SU-DHL-6 (cell line): Measurements from ENCODE around the gene PCDHGB3.
"Not testable (repeated sequence)": the region's sequence is repeated elsewhere in the genome, so short reads cannot be mapped to it uniquely, and the experiment has no call there.

Experiments
- H2AFZ ChIP-seq: fragments of 200-600 bp; sonication (generic); 2 replicates; pipeline ENCODE4 v1.6.1; 2014; ENCODE audit warnings: low read depth, mild to moderate bottlenecking, moderate library complexity, mixed read lengths, antibody characterized with exemption, low read length; ENCODE audit not compliant: severe bottlenecking
- H3F3A ChIP-seq: fragments of 200-600 bp; shearing (Covaris generic); 2 replicates; pipeline ENCODE4 v1.6.0; 2016; ENCODE audit warnings: antibody characterized with exemption, mild to moderate bottlenecking; ENCODE audit not compliant: insufficient read depth
- H3K27ac ChIP-seq: fragments of 200-600 bp; sonication (generic); 2 replicates; pipeline ENCODE4 v1.5.1; 2016; ENCODE audit warnings: low read depth, mild to moderate bottlenecking, low read length, moderate library complexity, mixed read lengths
- H3K27me3 ChIP-seq: fragments of 200-600 bp; sonication (generic), shearing (Covaris generic); 2 replicates; pipeline ENCODE4 v1.6.0; 2014; ENCODE audit warnings: mild to moderate bottlenecking, low read length
- H3K36me3 ChIP-seq: fragments of 200-600 bp; sonication (generic); 2 replicates; pipeline ENCODE4 v1.6.1; 2014; ENCODE audit warnings: mild to moderate bottlenecking, low read length, mixed read lengths
- H3K4me2 ChIP-seq: fragments of 300-600, 200-600 bp; shearing (Covaris generic), sonication (generic); 2 replicates; pipeline ENCODE4 v1.6.0; 2014; ENCODE audit warnings: low read length, low read depth, mild to moderate bottlenecking; ENCODE audit not compliant: poor library complexity, severe bottlenecking
- H3K4me3 ChIP-seq: fragments of 200-600 bp; sonication (generic); 2 replicates; pipeline ENCODE4 v1.5.1; 2014; ENCODE audit warnings: antibody characterized with exemption, low read length, mild to moderate bottlenecking, mixed read lengths; ENCODE audit not compliant: insufficient read depth, poor library complexity, severe bottlenecking
- H3K79me2 ChIP-seq: fragments of 200-600 bp; sonication (generic); 2 replicates; pipeline ENCODE4 v1.6.1; 2014; ENCODE audit warnings: mild to moderate bottlenecking, low read length, moderate library complexity; ENCODE audit not compliant: insufficient read depth
- H3K9ac ChIP-seq: fragments of 200-600 bp; sonication (generic); 2 replicates; pipeline ENCODE4 v1.7.0; 2014; ENCODE audit warnings: mild to moderate bottlenecking, low read length
- H3K9me2 ChIP-seq: fragments of 200-600 bp; sonication (generic); replicated peaks from 2 replicates; pipeline ENCODE4 v1.6.1; 2014; ENCODE audit warnings: low read length; ENCODE audit not compliant: insufficient read depth
- H3K9me3 ChIP-seq: fragments of 200-600 bp; sonication (generic); 2 replicates; pipeline ENCODE4 v1.6.1; 2014; ENCODE audit warnings: low read length, mixed read lengths; ENCODE audit not compliant: insufficient read depth
- H4K20me1 ChIP-seq: fragments of 200-600 bp; sonication (generic); 2 replicates; pipeline ENCODE4 v1.6.1; 2014; ENCODE audit warnings: low read depth, mild to moderate bottlenecking, antibody characterized with exemption, low read length, moderate library complexity, mixed read lengths
- CTCF ChIP-seq: fragments of 200-600 bp; sonication (generic); IDR thresholded peaks from one replicate; pipeline ENCODE4 v1.5.1; 2017; ENCODE audit warnings: antibody characterized with exemption, mild to moderate bottlenecking, low read length, moderate library complexity; ENCODE audit not compliant: insufficient read depth, poor library complexity, severe bottlenecking
- EZH2phosphoT487 ChIP-seq: fragments of 200-600 bp; sonication (generic), shearing (Covaris generic); conservative IDR thresholded peaks from 2 replicates; pipeline ENCODE4 v1.6.1; 2018; ENCODE audit warnings: mild to moderate bottlenecking, antibody characterized with exemption, low read length, moderate library complexity, mixed read lengths

The PCDHGB3 gene

GRCh38 chr5:141411575-141411974 is 41.5 kb downstream of the PCDHGB3 start:
- TF ChIP-seq CTCF: no peak
- no peak for TF ChIP-seq EZH2phosphoT487
- Histone ChIP-seq H3K9me3 (peaks cover 26% of the 10 kb centered on the region; the same call in 1 of the 2 replicates), H3K4me2 (no peak overlapping the region), H3K36me3 (peaks cover 7% of the 10 kb centered on the region), H3F3A (0 out of 2 replicates have a peak, but pooled peaks cover 5% of the 10 kb centered on the region), H3K79me2 (0 out of 2 replicates have a peak, but pooled peaks cover 3% of the 10 kb centered on the region), H2AFZ (no peak overlapping the region), H3K27me3 (no peaks in the 10 kb centered on the region), H3K9me2 (no peaks in the 10 kb centered on the region), H3K9ac (no peak overlapping the region), H4K20me1 (no peaks in the 10 kb centered on the region), H3K4me3 (no peak overlapping the region), H3K27ac (no peak overlapping the region)

DNA sequence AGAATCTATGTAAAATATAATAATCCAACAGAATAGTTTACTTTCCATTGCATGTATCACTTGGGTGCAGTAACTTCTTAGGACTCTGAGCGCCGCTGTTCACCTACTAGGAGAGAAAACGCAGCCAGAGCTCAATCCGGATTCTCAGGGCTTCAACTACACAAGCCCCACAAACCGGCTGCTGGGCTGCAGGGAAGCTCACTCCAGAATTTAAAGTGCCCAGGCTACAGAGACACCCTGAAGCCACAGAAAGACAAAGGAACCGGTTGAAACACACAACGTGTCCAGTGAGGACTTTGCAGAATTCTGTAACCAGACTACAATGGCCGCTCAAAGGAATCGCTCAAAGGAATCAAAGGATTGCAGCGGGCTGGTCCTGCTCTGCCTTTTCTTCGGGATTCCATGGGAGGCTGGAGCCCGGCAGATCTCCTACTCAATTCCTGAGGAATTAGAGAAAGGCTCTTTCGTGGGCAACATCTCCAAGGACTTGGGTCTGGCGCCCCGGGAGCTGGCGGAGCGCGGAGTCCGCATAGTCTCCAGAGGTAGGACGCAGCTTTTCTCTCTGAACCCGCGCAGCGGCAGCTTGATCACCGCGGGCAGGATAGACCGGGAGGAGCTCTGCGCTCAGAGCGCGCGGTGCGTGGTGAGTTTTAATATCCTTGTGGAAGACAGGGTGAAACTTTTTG is 43.0 kb downstream of the PCDHGB3 start, which contains the start of gene PCDHGA10:
TSS of gene PCDHGA10 (plus strand) at position 134 of the 686 bp plus-strand sequence. CDS start at position 323, 189 bp downstream.
- peaks cover 15% of the 10 kb centered on the region; the same call in 1 of the 2 replicates for H3K9me3 ChIP-seq
- no peak within 1 kb of the TSS for H3K9ac ChIP-seq
- no peaks in the 10 kb centered on the region for H3K36me3 ChIP-seq
- no peak within 1 kb of the TSS for H2AFZ ChIP-seq
- 0 out of 2 replicates have a peak, but pooled peaks cover 5% of the 10 kb centered on the region for H3F3A ChIP-seq
- H3K79me2 ChIP-seq: 0 out of 2 replicates have a peak, but pooled peaks cover 3% of the 10 kb centered on the region
- H3K9me2 ChIP-seq: no peaks in the 10 kb centered on the region
- H3K27me3 ChIP-seq: no peaks in the 10 kb centered on the region
- no peak within 1 kb of the TSS for H3K4me3 ChIP-seq
- H4K20me1 ChIP-seq: no peaks in the 10 kb centered on the region
- H3K4me2 ChIP-seq: no peak within 1 kb of the TSS
- H3K27ac ChIP-seq: no peak within 1 kb of the TSS
- TF ChIP-seq CTCF (no peak), EZH2phosphoT487 (no peak)

DNA sequence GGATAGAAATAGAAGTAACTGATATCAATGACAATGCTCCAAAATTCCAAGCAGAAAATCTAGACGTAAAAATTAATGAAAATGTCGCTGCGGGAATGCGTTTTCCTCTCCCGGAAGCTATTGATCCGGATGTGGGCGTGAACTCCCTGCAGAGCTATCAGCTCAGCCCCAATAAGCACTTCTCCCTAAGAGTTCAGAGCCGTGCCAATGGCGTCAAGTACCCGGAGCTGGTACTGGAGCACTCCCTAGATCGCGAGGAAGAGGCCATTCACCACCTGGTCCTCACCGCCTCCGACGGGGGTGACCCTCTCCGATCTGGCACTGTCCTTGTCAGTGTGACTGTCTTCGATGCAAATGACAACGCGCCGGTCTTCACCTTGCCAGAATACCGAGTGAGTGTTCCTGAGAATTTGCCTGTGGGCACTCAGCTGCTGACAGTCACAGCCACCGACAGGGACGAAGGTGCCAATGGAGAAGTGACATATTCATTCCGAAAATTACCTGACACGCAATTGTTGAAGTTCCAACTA is 43.6 kb downstream of the PCDHGB3 start:
- H3K36me3 ChIP-seq: no peaks in the 10 kb centered on the region
- no peak overlapping the region for H3K4me2 ChIP-seq
- H3K79me2 ChIP-seq: 0 out of 2 replicates have a peak, but pooled peaks cover 3% of the 10 kb centered on the region
- no peak overlapping the region for H2AFZ ChIP-seq
- H3K9me2 ChIP-seq: no peaks in the 10 kb centered on the region
- peaks cover 12% of the 10 kb centered on the region; the same call in 1 of the 2 replicates for H3K9me3 ChIP-seq
- TF ChIP-seq CTCF (no peak), EZH2phosphoT487 (no peak)
- no peak overlapping the region for H3K4me3 ChIP-seq
- H3K27ac ChIP-seq: no peak overlapping the region
- no peak overlapping the region for H3K9ac ChIP-seq
- H4K20me1 ChIP-seq: no peaks in the 10 kb centered on the region
- no peaks in the 10 kb centered on the region for H3K27me3 ChIP-seq
- 0 out of 2 replicates have a peak, but pooled peaks cover 5% of the 10 kb centered on the region for H3F3A ChIP-seq

DNA sequence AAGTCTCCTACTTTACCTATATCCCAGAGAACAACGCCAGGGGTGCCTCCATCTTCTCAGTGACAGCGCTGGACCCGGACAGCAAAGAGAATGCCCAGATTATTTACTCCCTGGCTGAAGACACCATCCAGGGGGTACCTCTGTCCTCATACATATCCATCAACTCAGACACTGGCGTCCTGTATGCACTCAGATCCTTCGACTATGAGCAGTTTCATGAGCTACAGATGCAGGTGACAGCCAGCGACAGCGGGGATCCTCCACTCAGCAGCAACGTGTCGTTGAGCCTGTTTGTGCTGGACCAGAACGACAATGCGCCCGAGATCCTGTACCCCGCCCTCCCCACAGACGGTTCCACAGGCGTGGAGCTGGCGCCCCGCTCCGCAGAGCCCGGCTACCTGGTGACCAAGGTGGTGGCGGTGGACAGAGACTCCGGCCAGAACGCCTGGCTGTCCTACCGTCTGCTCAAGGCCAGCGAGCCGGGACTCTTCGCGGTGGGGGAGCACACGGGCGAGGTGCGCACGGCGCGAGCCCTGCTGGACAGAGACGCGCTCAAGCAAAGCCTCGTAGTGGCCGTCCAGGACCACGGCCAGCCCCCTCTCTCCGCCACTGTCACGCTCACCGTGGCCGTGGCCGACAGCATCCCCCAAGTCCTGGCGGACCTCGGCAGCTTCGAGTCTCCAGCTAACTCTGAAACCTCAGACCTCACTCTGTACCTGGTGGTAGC is 44.7 kb downstream of the PCDHGB3 start:
- not testable (repeated sequence) for H3K9me3 ChIP-seq, H2AFZ ChIP-seq, H3K4me2 ChIP-seq, H3F3A ChIP-seq, H3K27me3 ChIP-seq, H3K9me2 ChIP-seq, H3K27ac ChIP-seq, H3K79me2 ChIP-seq, H3K36me3 ChIP-seq, H4K20me1 ChIP-seq, H3K9ac ChIP-seq, H3K4me3 ChIP-seq

DNA sequence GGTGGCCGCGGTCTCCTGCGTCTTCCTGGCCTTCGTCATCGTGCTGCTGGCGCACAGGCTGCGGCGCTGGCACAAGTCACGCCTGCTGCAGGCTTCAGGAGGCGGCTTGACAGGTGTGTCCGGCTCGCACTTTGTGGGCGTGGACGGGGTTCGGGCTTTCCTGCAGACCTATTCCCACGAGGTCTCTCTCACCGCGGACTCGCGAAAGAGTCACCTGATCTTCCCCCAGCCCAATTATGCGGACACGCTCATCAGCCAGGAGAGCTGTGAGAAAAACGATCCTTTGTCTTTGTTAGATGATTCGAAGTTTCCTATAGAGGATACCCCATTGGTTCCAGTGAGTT is 45.2 kb downstream of the PCDHGB3 start:
- peaks cover 10% of the 10 kb centered on the region; the same call in 1 of the 2 replicates for H3K9me3 ChIP-seq
- H3K4me3 ChIP-seq, H2AFZ ChIP-seq, H3K9ac ChIP-seq, H3K27ac ChIP-seq, H3K79me2 ChIP-seq, H3K36me3 ChIP-seq, H3K9me2 ChIP-seq, H3F3A ChIP-seq, H4K20me1 ChIP-seq, H3K27me3 ChIP-seq, H3K4me2 ChIP-seq: not testable (repeated sequence)
